Stimulated activated CD4-positive, alpha-beta T cell treated with anti-CD3 and anti-CD28 coated beads, Interleukin-1b, Interleukin-23, amount 100 ng/mL, for 24 hours (primary cell): ENCODE results near the gene MEIOC.
A peak's percentile ranks its signal among the peaks of the same experiment; 100 is the strongest.

ENCODE experiments used
- DNase-seq, 4 experiments: peaks; one replicate each; pipeline ENCODE4 v3.0.0-alpha.2; 2020; ENCODE audit warnings: low read depth in 4 of 4, low spot score in 1 of 4

Gene MEIOC

GRCh38 chr17:44707755-44708400 lies 51.6 kb downstream of the MEIOC start:
- no peak for DNase-seq

- peak; percentile 54 to 81 (median 70) for DNase-seq
Observed at GRCh38 chr17:44708401-44709263, 52.4 kb downstream of the MEIOC start, which contains the start of gene DBF4B. Gene DBF4B (plus strand): TSS chr17:44708665. CDS start chr17:44708821, 156 bp downstream.

- DNase-seq: no peak
Observed at GRCh38 chr17:44719444-44719843, 63.2 kb downstream of the MEIOC start.

GRCh38 chr17:44722254-44722653 lies 66.0 kb downstream of the MEIOC start:
- DNase-seq: no peak
